H1 (cell line): ENCODE measurements around the gene SIK3. TPM values are rescaled to one million over a fixed set of nuclear protein-coding genes. Genes with fewer than 3 reads are reported as not detected.

Source experiments
- CEBPB ChIP-seq: IDR thresholded peaks from 2 replicates; pipeline ENCODE4 v1.6.1; 2012; ENCODE audit warnings: low read depth, low read length
- CHD1 ChIP-seq: IDR thresholded peaks from 2 replicates; pipeline ENCODE4 v1.6.1; 2012; ENCODE audit warnings: low read depth, low read length, improper control_type of control experiment
- MAX ChIP-seq: IDR thresholded peaks from 2 replicates; pipeline ENCODE4 v1.6.1; 2012; ENCODE audit warnings: inconsistent platforms
- NANOG ChIP-seq: IDR thresholded peaks from 2 replicates; pipeline ENCODE4 v1.6.1; 2011; ENCODE audit warnings: low read length, low read depth, mild to moderate bottlenecking, inconsistent platforms; ENCODE audit not compliant: insufficient read depth, poor library complexity, severe bottlenecking
- NRF1 ChIP-seq: IDR thresholded peaks from 2 replicates; pipeline ENCODE4 v1.6.1; 2011; ENCODE audit warnings: mild to moderate bottlenecking, low read depth, low read length, improper control_type of control experiment
- RAD21 ChIP-seq, 2 experiments: IDR thresholded peaks in 1 of 2; conservative IDR thresholded peaks in 1 of 2; 2 replicates each; pipeline ENCODE4 v1.6.1; 2011; ENCODE audit warnings: low read depth in 2 of 2, low read length in 2 of 2, improper control_type of control experiment in 1 of 2, inconsistent platforms in 1 of 2, mild to moderate bottlenecking in 1 of 2, moderate library complexity in 1 of 2
- SAP30 ChIP-seq: fragments of 300-600 bp; sonication (generic); IDR thresholded peaks from 2 replicates; pipeline ENCODE4 v1.7.1; 2012; ENCODE audit warnings: low read length, moderate library complexity, mild to moderate bottlenecking, inconsistent platforms; ENCODE audit not compliant: insufficient read depth, insufficient replicate concordance
- SUZ12 ChIP-seq: fragments of 200-600 bp; sonication (generic); IDR thresholded peaks from 2 replicates; pipeline ENCODE4 v1.6.1; 2012; ENCODE audit warnings: mild to moderate bottlenecking, inconsistent platforms, low read length, moderate library complexity, mixed read lengths
- TAF7 ChIP-seq: optimal IDR thresholded peaks from 2 replicates; pipeline ENCODE3; 2011; ENCODE audit warnings: low read depth, mild to moderate bottlenecking, inconsistent platforms, low read length, moderate library complexity, borderline replicate concordance
- polyA plus RNA-seq, 7 experiments: library from polyadenylated mRNA; depleted of rRNA in 3 of 7; stranded (reverse) in 5 of 7; unstranded in 2 of 7; fragments of >200 nt in 5 of 7; fragments of 200-250 nt in 2 of 7; gene quantifications; 1 replicate in 5 of 7; 2 replicates in 1 of 7; 4 replicates in 1 of 7; pipeline versions ENCODE4 v1.2.1 to v1.2.3, GENCODE V29; 2011 to 2013; ENCODE audit warnings: missing spikeins in 2 of 7, mixed read lengths in 2 of 7
- total RNA-seq: library from RNA; stranded (reverse); fragmentation: NEBNext Ultra II Directional; extraction: Animal tissue kit (Norgen Biotek cat#: 25700); gene quantifications from 2 replicates; pipeline ENCODE4 v1.2.1, GENCODE V29; 2021

The SIK3 gene
- total and polyA plus RNA-seq, 2 of the 8 experiments (the other 6 are each of a cell fraction or from before 2014, with no cell fraction given): 19.9 to 32.1 TPM

- TF ChIP-seq SAP30: no peak
- no peak for TF ChIP-seq TAF7
- TF ChIP-seq RAD21 (IDR thresholded peaks at IDR 0.05 in 1 of 2, conservative IDR thresholded peaks at IDR 0.05 in 1 of 2; ENCODE audit: low read depth in 2 of 2, low read length in 2 of 2): no peak
- no peak for TF ChIP-seq MAX
- TF ChIP-seq SUZ12: no peak
- no peak for TF ChIP-seq CEBPB
- no peak for TF ChIP-seq CHD1
- TF ChIP-seq NRF1: no peak
- TF ChIP-seq NANOG: no peak
Measured at GRCh38 chr11:116993599-116993998, 104.6 kb downstream of the SIK3 start (continued).
